ENCODE results near the gene MST1. TPM values are rescaled to one million over a fixed set of nuclear protein-coding genes. Genes with fewer than 3 reads are reported as not detected.

Gene MST1
- total RNA-seq, 1 experiment from 2014 or later = 13.8 TPM

GRCh38 chr3:49719214-49719884, 30.1 kb upstream of the MST1 start, which contains the start of gene AMIGO3 (continued):
- TF ChIP-seq ZNF532 (CRISPR knock-in tag; IDR thresholded peaks at IDR 0.05; ENCODE audit: borderline replicate concordance) (peak; percentile 56; the same call in 1 of the 2 replicates), ZNF138 (CRISPR knock-in tag; conservative IDR thresholded peaks at IDR 0.05) (0 out of 2 replicates have a peak, but pooled peaks have one; percentile 60), SMAD3 (CRISPR knock-in tag; IDR thresholded peaks at IDR 0.05; ENCODE audit: borderline replicate concordance) (0 out of 2 replicates have a peak, but pooled peaks have one; percentile 70), STAT6 (CRISPR knock-in tag; conservative IDR thresholded peaks at IDR 0.05; ENCODE audit: low read depth) (no peak), NR1H2 (CRISPR knock-in tag; IDR thresholded peaks at IDR 0.05) (no peak), CBFB (CRISPR knock-in tag; IDR thresholded peaks at IDR 0.05; ENCODE audit: low read depth) (no peak), ZNF423 (CRISPR knock-in tag; IDR thresholded peaks at IDR 0.05) (no peak), IRF1 (CRISPR knock-in tag; IDR thresholded peaks at IDR 0.05) (peak; percentile 32; the same call in 1 of the 2 replicates), ATF3 (CRISPR knock-in tag; conservative IDR thresholded peaks at IDR 0.05) (no peak), ATF6 (CRISPR knock-in tag; IDR thresholded peaks at IDR 0.05) (no peak), PRDM15 (CRISPR knock-in tag; IDR thresholded peaks at IDR 0.05) (0 out of 2 replicates have a peak, but pooled peaks have one; percentile 6), CREB1 (CRISPR knock-in tag; IDR thresholded peaks at IDR 0.05) (peak; percentile 62; the same call in 1 of the 2 replicates), FOXK1 (CRISPR knock-in tag; IDR thresholded peaks at IDR 0.05) (0 out of 2 replicates have a peak, but pooled peaks have one; percentile 15), OVOL2 (CRISPR knock-in tag; IDR thresholded peaks at IDR 0.05; ENCODE audit: borderline replicate concordance) (peak; percentile 38; the same call in 1 of the 2 replicates), ATF1 (CRISPR knock-in tag; IDR thresholded peaks at IDR 0.05) (peak; percentile 82; the same call in 1 of the 2 replicates), ZNF263 (CRISPR knock-in tag; IDR thresholded peaks at IDR 0.05; ENCODE audit: low read depth) (no peak), JAZF1 (CRISPR knock-in tag; IDR thresholded peaks at IDR 0.05) (no peak), SP1 (CRISPR knock-in tag; conservative IDR thresholded peaks at IDR 0.05) (peak; percentile 59), NFYB (CRISPR knock-in tag; conservative IDR thresholded peaks at IDR 0.05; ENCODE audit: low read depth) (peak; percentile 51), E2F1 (CRISPR knock-in tag; IDR thresholded peaks at IDR 0.05) (0 out of 2 replicates have a peak, but pooled peaks have one; percentile 29), KAT7 (CRISPR knock-in tag; IDR thresholded peaks at IDR 0.05; ENCODE audit: borderline replicate concordance) (no peak), TEAD4 (CRISPR knock-in tag; IDR thresholded peaks at IDR 0.05) (no peak), ZMAT4 (CRISPR knock-in tag; IDR thresholded peaks at IDR 0.05) (peak; percentile 76)

Measured in WTC11 (cell line).